H1 (cell line): Measurements from ENCODE around the gene ADCY3. TPM values are rescaled to one million over a fixed set of nuclear protein-coding genes. Genes with fewer than 3 reads are reported as not detected.

Experiments
- ATF2 ChIP-seq: IDR thresholded peaks from 2 replicates; pipeline ENCODE4 v1.6.1; 2012; ENCODE audit warnings: low read length, inconsistent platforms
- JUND ChIP-seq: IDR thresholded peaks from 2 replicates; pipeline ENCODE4 v1.6.1; 2011; ENCODE audit warnings: mild to moderate bottlenecking, improper control_type of control experiment, low read length
- SUZ12 ChIP-seq: fragments of 200-600 bp; sonication (generic); IDR thresholded peaks from 2 replicates; pipeline ENCODE4 v1.6.1; 2012; ENCODE audit warnings: mild to moderate bottlenecking, inconsistent platforms, low read length, moderate library complexity, mixed read lengths
- polyA plus RNA-seq, 7 experiments: library from polyadenylated mRNA; depleted of rRNA in 3 of 7; stranded (reverse) in 5 of 7; unstranded in 2 of 7; fragments of >200 nt in 5 of 7; fragments of 200-250 nt in 2 of 7; gene quantifications; 1 replicate in 5 of 7; 2 replicates in 1 of 7; 4 replicates in 1 of 7; pipeline versions ENCODE4 v1.2.1 to v1.2.3, GENCODE V29; 2011 to 2013; ENCODE audit warnings: missing spikeins in 2 of 7, mixed read lengths in 2 of 7
- total RNA-seq: library from RNA; stranded (reverse); fragmentation: NEBNext Ultra II Directional; extraction: Animal tissue kit (Norgen Biotek cat#: 25700); gene quantifications from 2 replicates; pipeline ENCODE4 v1.2.1, GENCODE V29; 2021

Gene ADCY3
- total and polyA plus RNA-seq, 2 of the 8 experiments (the other 6 are each of a cell fraction or from before 2014, with no cell fraction given): 45.1 to 52.9 TPM

DNA sequence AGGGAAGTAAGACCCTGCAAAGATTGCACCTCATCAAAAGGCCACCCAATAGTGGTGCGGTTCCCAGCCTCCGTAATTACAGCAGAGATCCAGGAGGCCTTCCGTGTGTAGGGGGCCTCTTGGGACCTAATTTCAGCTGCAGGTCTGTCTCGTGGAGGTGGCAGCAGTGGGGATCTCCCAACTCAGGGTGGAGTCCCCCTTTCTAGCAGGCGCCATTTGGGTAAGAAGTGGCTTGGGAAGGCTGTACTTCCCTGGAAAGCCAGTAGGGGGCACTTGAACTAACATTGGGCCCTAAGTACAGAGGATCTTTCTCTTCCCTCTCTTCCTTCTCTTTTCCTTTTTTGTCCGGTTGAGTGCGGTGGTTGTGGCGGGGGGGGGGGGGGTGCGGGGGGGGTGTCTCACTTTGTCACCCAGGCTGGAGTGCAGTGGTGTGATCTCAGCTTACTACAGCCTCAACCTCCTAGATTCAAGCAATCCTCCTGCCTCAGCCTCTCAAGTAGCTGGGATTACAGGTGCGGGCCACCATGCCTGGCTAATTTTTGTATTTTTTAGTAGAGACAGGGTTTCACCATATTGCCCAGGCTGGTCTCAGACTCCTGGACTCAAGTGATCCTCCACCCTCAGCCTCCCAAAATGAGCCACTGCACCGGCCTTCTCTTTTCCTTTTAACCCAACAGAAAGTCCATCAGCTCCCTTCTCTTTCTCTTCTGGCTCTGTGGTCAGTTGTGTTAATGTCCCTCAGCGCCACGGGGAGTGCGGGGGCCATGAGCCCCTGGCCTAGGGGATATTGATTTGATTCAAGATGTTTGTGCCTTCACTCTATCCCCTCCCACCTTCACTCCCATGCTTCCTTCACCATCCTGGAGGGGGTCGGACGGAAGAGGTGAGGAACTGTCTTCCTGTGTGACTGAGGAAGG is 94.8 kb downstream of the ADCY3 start (continued):
- TF ChIP-seq ATF2 (no peak), JUND (no peak), SUZ12 (no peak)
